ENCODE results near the gene ENTPD7.
"Not testable (repeated sequence)": the region's sequence is repeated elsewhere in the genome, so short reads cannot be mapped to it uniquely, and the experiment has no call there.

The ENTPD7 gene

GRCh38 chr10:99659031-99659867, at the start of gene ENTPD7:
ENTPD7 (plus strand) TSS chr10:99659509; CDS start chr10:99659957, 448 bp downstream.
- FAIRE-seq: peak; percentile 33

DNA sequence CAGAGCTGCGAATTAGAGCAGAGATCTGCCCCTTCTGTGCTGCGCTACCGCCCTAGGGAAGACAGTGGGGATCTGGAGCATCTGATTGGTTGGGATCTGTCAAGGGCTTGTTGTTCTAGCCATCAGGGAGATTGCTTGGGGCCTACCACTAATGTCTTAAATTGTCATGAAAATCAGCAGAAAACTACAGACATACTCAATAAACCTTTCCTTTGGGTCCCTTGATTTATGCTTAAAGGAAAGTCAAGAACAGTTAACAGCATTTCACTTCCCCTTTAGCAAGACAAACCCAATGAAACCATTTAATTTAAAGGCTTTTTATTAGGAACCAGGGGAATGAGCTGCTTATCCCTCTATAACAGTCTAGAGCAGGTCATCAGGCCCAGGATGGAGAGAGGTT, 49.1 kb upstream of the ENTPD7 start:
- FAIRE-seq: no peak

GRCh38 chr10:99611326-99611725, 48.0 kb upstream of the ENTPD7 start:
- no peak for FAIRE-seq

GRCh38 chr10:99612167-99612831, 47.0 kb upstream of the ENTPD7 start:
- FAIRE-seq: no peak

DNA sequence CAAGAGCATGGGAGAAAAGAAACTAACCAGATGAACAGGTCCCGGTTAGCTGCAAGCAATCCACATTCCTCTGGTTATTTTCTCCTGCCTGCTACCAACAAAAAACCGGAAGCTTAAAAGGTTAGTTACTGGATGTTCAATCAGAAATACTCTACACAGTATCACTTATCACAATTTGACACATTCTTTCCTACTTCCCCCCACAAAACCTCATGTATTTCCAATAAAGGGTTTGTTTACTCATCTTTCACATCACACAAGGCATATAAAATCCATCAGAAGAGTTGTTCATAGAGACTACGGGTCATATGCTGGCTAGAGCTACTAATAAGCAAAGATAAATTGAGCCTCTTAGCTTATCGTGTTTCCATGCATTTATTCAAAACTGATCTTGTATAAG, 43.9 kb upstream of the ENTPD7 start:
- FAIRE-seq: no peak

DNA sequence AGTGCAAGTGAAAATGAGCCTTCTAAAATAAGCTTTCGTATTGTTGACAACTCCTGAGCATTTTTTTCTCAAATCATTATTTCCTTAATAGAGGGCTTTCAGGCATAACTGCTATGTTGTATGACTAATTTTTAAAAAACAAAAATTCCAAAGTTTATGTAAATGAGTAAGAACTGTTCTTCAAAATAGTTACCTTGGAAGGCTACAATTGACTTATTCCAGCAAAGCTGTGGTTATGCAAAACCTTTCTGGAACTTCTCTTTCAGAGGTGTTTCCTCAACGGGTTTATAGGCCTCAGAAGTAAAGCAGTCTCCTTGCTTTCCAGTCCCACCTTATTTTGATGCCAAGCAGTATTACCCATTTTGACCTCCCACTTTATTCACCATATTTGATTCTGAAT, 41.6 kb upstream of the ENTPD7 start:
- FAIRE-seq: no peak

DNA sequence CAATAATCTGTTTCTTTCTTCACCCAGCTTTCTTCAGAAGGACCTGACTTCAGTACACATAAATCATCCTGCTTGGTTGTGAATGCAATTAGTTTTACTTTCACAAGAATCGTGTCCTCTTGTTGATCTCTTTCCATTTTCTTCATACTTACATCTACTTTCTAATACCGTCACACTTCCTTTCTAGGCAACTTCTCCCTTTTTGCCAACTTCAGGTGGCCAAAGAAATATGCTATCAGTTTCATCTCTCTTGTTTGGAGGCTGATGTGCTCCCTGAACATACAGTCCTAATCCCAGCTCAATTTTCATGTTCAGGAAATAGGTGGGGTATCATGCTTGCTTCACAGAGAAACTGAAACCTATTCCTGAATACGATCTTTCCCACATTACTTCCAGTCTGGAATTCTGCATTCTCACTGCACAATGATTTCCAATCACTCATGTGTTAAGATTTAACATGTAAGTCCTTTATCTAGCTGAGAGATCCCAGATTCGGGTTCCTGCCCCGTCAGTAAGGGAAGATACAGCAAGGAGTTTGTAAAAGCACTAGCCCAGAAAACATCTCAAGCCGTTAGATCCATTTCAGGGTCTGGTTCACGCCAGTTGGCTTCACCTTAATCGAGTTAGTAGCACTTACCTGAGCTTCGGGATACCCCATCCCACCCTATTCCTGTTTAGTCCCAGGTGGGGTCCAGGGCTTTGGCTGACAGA, 40.1 kb upstream of the ENTPD7 start:
- no peak for FAIRE-seq

DNA sequence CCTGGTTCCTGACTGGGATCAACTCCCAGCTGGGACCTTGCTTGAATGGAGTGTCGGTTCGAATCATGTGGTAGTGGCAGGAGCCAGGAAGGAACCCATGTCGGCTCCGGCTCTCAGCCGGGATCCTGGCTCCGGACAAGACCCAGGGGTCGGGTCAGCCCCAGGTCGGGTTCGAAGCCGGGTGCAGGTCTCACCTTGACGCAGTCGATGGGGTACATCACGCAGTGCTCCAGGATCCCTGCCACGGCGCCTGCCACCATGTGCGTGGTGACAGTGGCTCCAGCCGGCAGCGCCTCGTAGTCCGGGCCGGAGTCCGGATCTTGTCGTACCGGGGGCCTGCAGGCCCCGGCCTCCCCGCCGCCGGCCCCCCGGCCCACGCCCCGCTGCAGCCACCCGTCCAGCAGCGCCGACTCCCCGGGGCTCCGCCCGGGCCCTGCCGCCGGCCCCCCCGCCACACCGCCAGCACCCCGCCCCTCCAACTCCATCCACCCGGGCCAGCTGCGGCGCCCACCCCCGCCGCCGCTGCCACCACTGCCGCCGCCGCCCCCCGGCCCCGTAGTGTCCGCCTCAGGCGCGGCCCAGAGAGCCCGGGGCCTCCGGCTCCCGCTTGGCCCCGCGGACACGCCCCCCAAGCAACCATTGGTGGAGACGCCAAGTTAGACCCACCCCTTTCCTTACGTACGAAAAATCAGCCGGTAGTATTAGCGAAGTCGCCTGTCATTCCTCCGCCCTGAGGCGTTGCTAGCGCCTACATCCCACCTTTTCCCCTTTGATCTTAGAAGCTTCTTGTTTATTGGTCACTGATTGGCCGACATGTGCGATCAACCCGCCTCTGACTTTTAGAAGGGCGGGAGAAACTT, 39.2 kb upstream of the ENTPD7 start, which contains the start of gene SLC25A28:
Gene SLC25A28 (minus strand): TSS at position 589 of the 860 bp plus-strand sequence. CDS start 104 bp downstream, at position 485.
- peak; percentile 91 for FAIRE-seq

GRCh38 chr10:99620711-99621453, 38.4 kb upstream of the ENTPD7 start:
- no peak for FAIRE-seq

- FAIRE-seq: no peak
Observed at GRCh38 chr10:99621454-99622251, 37.7 kb upstream of the ENTPD7 start.

GRCh38 chr10:99623919-99624318, 35.4 kb upstream of the ENTPD7 start:
- no peak for FAIRE-seq

GRCh38 chr10:99625124-99625523, 34.2 kb upstream of the ENTPD7 start:
- FAIRE-seq: not testable (repeated sequence)

- FAIRE-seq: no peak
Observed at GRCh38 chr10:99628923-99629624, 30.2 kb upstream of the ENTPD7 start.

GRCh38 chr10:99629625-99629978, 29.7 kb upstream of the ENTPD7 start:
- FAIRE-seq: no peak

GRCh38 chr10:99630433-99630832, 28.9 kb upstream of the ENTPD7 start:
- FAIRE-seq: no peak

DNA sequence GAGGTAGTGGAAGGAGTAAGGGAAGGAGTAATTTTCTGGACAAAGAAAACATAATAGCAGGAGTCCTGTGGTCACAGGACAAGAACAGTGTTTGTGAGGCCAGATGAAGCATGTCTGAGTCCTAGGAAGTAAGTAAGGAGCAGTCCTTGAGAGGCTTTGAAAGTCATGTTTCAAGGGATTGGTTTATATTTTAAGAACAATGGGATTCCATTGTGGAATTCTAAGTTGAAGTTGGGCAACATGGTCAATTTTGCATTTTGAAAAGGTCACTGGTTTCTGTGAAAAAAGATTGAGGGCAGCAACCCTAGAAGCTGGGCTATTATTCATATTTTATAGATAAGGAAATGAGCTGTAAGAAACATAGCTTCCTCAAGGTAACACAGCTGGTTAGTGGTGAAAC, 28.3 kb upstream of the ENTPD7 start:
- no peak for FAIRE-seq

DNA sequence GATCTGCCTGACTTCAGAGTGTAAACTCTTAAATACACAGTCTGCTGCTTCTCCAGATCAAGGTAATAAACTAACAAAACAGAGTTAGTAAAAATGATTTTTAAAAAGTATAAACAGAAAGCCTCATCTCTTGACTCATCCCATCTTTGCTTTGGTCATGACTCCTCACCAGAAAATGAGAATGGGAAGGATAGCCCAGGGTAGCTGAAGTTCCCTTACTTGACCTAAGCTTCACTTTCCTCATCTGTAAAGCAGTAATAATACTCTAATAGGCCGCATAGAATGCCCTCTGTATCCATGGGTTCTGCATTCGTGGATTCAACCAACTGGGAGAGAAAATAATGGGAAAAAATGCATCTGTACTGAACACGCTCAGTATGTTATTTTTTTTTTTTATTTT, 27.8 kb upstream of the ENTPD7 start:
- FAIRE-seq: no peak

GRCh38 chr10:99633832-99634231, 25.5 kb upstream of the ENTPD7 start:
- FAIRE-seq: no peak

DNA sequence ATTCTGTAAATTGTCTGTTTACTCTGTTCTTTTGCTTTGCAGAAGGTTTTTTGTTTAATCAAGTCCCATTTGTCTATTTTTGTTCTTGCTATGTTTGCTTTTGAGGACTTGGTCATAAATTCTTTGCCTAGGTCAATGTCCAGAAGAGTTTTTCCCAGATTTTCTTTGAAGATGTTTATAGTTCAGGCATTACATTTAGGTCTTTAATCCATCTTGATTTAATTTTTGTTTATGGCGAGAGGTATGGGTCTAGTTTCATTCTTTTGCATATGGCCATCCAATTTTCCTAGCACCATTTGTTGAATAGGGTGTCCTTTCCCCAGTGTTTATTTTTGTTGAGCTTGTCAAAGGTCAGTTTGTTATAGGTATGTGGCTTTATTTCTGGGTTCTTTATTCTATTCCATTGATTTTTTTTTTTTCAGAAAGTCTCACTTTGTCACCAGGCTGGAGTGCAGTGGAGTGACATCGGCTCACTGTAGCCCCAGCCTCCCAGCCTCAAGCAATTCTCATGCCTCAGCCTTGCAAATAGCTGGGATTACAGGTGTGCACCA, 11.6 kb upstream of the ENTPD7 start:
- no peak for FAIRE-seq

DNA sequence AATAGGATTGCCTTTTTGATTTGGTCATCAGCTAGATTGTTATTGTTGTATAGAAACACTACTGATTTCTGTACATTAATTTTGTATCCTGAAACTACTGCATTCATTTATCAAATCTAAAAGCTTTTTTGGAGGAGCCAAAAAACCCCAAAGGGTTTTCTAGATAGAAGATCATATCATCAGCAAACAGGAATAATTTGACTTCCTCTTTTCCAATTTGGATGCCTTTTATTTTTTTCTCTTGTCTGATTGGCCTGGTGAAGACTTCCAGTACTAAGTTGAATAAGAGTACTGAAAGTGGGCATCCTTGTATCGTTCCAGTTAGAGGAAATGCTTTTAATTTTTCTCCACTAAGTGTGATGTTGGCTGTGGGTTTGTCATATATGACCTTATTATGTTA, 10.6 kb upstream of the ENTPD7 start:
- no peak for FAIRE-seq
